ENCODE results near the gene CYBB. TPM values are rescaled to one million over a fixed set of nuclear protein-coding genes. Genes with fewer than 3 reads are reported as not detected.
"Not testable (repeated sequence)": the region's sequence is repeated elsewhere in the genome, so short reads cannot be mapped to it uniquely, and the experiment has no call there.

CYBB gene
- total and polyA plus RNA-seq, 2 experiments from 2014 or later, result 0.06 TPM; not detected in 1

DNA sequence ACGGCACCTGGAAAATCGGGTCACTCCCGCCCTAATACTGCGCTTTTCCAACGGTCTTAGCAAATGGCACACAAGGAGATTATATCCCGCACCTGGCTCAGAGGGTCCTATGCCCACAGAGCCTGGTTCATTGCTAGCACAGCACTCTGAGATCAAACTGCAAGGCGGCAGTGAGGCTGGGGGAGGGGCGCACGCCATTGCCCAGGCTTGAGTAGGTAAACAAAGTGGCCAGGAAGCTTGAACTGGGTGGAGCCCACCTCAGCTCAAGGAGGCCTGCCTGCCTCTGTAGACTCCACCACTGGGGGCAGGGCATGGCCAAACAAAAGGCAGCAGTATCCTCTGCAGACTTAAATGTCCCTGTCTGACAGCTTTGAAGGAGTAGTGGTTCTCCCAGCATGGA is 11.0 kb upstream of the CYBB start:
- not testable (repeated sequence) for H3K27me3 ChIP-seq (ENCODE audit: insufficient read depth); H3K27me3 Mint-ChIP-seq (ENCODE audit: insufficient read depth, low read depth, poor library complexity); H3K27ac ChIP-seq (ENCODE audit: low read depth); ATAC-seq; DNase-seq (ENCODE audit: low spot score); H3K4me3 Mint-ChIP-seq; H3K4me2 ChIP-seq; H4K20me1 ChIP-seq (replicated peaks; ENCODE audit: insufficient read depth); H3K9me3 Mint-ChIP-seq; H2AFZ ChIP-seq; H3K27ac Mint-ChIP-seq; H3K79me2 ChIP-seq (replicated peaks; ENCODE audit: insufficient read depth); H3K4me3 ChIP-seq; H3K9me2 ChIP-seq (ENCODE audit: insufficient read depth); H3K36me3 Mint-ChIP-seq (ENCODE audit: low read depth); H3K36me3 ChIP-seq (ENCODE audit: insufficient read depth); H3K4me1 Mint-ChIP-seq; H3K4me1 ChIP-seq (ENCODE audit: insufficient read depth); H3F3A ChIP-seq (replicated peaks; ENCODE audit: low read depth)

GRCh38 chrX:37776283-37776986 is 3.4 kb upstream of the CYBB start:
- Histone ChIP-seq H3K4me3 (no peak overlapping the region), H3K4me2 (no peak overlapping the region), H3K9me2 (ENCODE audit: insufficient read depth) (no peaks in the 10 kb centered on the region), H2AFZ (no peak overlapping the region), H4K20me1 (replicated peaks; ENCODE audit: insufficient read depth) (no peaks in the 10 kb centered on the region), H3K36me3 (ENCODE audit: insufficient read depth) (no peaks in the 10 kb centered on the region), H3F3A (replicated peaks; ENCODE audit: low read depth) (no peaks in the 10 kb centered on the region), H3K27me3 (ENCODE audit: insufficient read depth) (no peaks in the 10 kb centered on the region), H3K79me2 (replicated peaks; ENCODE audit: insufficient read depth) (no peaks in the 10 kb centered on the region), H3K4me1 (ENCODE audit: insufficient read depth) (no peaks in the 10 kb centered on the region), H3K27ac (ENCODE audit: low read depth) (no peak overlapping the region)
- ATAC-seq (no peak), DNase-seq (ENCODE audit: low spot score) (no peak)
- no peak for TF ChIP-seq ZNF331 (CRISPR knock-in tag; IDR thresholded peaks at IDR 0.05; ENCODE audit: low read depth)
- no peak for TF ChIP-seq ZNF114 (CRISPR knock-in tag; IDR thresholded peaks at IDR 0.05)
- TF ChIP-seq NANOG (IDR thresholded peaks at IDR 0.05; ENCODE audit: borderline replicate concordance), result no peak
- no peak for TF ChIP-seq STAT1 (IDR thresholded peaks at IDR 0.05; ENCODE audit: unreplicated experiment)
- Mint-ChIP-seq H3K4me1 (peaks cover 3% of the 10 kb centered on the region; the same call in 2 of the 3 replicates), H3K4me3 (no peak overlapping the region), H3K27me3 (ENCODE audit: insufficient read depth, low read depth, poor library complexity) (no peaks in the 10 kb centered on the region), H3K9me3 (no peaks in the 10 kb centered on the region), H3K27ac (no peak overlapping the region), H3K36me3 (ENCODE audit: low read depth) (no peaks in the 10 kb centered on the region)

DNA sequence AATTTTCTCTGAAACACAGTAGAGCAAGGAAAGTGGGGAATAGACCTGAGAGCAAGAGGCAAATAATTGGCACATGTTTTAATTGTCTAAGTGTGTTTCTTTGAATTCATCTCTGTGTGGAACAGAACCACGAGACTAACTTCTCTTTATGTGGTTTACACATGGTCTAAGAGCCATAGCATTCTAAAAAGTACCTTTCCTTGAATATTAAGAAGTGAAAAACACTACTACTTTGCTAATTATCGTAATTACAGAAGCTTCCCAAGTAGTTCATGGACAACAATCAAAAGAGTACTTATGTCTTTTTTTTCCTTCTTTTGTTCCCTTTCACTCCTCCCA is 2.9 kb upstream of the CYBB start:
- Histone ChIP-seq H3K27me3 (ENCODE audit: insufficient read depth) (no peaks in the 10 kb centered on the region), H3K9me2 (ENCODE audit: insufficient read depth) (no peaks in the 10 kb centered on the region), H3K36me3 (ENCODE audit: insufficient read depth) (no peaks in the 10 kb centered on the region), H4K20me1 (replicated peaks; ENCODE audit: insufficient read depth) (no peaks in the 10 kb centered on the region), H3F3A (replicated peaks; ENCODE audit: low read depth) (no peaks in the 10 kb centered on the region), H3K4me3 (no peak overlapping the region), H2AFZ (no peak overlapping the region), H3K4me2 (no peak overlapping the region), H3K27ac (ENCODE audit: low read depth) (no peak overlapping the region), H3K4me1 (ENCODE audit: insufficient read depth) (no peaks in the 10 kb centered on the region), H3K79me2 (replicated peaks; ENCODE audit: insufficient read depth) (no peaks in the 10 kb centered on the region)
- H3K27ac Mint-ChIP-seq, result no peak overlapping the region
- H3K4me1 Mint-ChIP-seq, result peaks cover 3% of the 10 kb centered on the region; the same call in 2 of the 3 replicates
- no peaks in the 10 kb centered on the region for H3K9me3 Mint-ChIP-seq
- ATAC-seq (no peak), DNase-seq (ENCODE audit: low spot score) (no peak)
- H3K36me3 Mint-ChIP-seq (ENCODE audit: low read depth), result no peaks in the 10 kb centered on the region
- H3K4me3 Mint-ChIP-seq, result no peak overlapping the region
- no peaks in the 10 kb centered on the region for H3K27me3 Mint-ChIP-seq (ENCODE audit: insufficient read depth, low read depth, poor library complexity)
- TF ChIP-seq, protein P1, sequence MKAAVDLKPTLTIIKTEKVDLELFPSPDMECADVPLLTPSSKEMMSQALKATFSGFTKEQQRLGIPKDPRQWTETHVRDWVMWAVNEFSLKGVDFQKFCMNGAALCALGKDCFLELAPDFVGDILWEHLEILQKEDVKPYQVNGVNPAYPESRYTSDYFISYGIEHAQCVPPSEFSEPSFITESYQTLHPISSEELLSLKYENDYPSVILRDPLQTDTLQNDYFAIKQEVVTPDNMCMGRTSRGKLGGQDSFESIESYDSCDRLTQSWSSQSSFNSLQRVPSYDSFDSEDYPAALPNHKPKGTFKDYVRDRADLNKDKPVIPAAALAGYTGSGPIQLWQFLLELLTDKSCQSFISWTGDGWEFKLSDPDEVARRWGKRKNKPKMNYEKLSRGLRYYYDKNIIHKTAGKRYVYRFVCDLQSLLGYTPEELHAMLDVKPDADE (IDR thresholded peaks at IDR 0.05), result no peak
- TF ChIP-seq CTCF (conservative IDR thresholded peaks at IDR 0.05; ENCODE audit: low read depth in 2 of 2) (no peak), STAT1 (IDR thresholded peaks at IDR 0.05; ENCODE audit: unreplicated experiment) (no peak), NANOG (IDR thresholded peaks at IDR 0.05; ENCODE audit: borderline replicate concordance) (no peak), JUNB (IDR thresholded peaks at IDR 0.05; ENCODE audit: unreplicated experiment) (no peak)
- TF ChIP-seq, protein P2, sequence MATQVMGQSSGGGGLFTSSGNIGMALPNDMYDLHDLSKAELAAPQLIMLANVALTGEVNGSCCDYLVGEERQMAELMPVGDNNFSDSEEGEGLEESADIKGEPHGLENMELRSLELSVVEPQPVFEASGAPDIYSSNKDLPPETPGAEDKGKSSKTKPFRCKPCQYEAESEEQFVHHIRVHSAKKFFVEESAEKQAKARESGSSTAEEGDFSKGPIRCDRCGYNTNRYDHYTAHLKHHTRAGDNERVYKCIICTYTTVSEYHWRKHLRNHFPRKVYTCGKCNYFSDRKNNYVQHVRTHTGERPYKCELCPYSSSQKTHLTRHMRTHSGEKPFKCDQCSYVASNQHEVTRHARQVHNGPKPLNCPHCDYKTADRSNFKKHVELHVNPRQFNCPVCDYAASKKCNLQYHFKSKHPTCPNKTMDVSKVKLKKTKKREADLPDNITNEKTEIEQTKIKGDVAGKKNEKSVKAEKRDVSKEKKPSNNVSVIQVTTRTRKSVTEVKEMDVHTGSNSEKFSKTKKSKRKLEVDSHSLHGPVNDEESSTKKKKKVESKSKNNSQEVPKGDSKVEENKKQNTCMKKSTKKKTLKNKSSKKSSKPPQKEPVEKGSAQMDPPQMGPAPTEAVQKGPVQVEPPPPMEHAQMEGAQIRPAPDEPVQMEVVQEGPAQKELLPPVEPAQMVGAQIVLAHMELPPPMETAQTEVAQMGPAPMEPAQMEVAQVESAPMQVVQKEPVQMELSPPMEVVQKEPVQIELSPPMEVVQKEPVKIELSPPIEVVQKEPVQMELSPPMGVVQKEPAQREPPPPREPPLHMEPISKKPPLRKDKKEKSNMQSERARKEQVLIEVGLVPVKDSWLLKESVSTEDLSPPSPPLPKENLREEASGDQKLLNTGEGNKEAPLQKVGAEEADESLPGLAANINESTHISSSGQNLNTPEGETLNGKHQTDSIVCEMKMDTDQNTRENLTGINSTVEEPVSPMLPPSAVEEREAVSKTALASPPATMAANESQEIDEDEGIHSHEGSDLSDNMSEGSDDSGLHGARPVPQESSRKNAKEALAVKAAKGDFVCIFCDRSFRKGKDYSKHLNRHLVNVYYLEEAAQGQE (IDR thresholded peaks at IDR 0.05; ENCODE audit: unreplicated experiment), result no peak
